ENCODE measurements around the gene TMX4.

The TMX4 gene

DNA sequence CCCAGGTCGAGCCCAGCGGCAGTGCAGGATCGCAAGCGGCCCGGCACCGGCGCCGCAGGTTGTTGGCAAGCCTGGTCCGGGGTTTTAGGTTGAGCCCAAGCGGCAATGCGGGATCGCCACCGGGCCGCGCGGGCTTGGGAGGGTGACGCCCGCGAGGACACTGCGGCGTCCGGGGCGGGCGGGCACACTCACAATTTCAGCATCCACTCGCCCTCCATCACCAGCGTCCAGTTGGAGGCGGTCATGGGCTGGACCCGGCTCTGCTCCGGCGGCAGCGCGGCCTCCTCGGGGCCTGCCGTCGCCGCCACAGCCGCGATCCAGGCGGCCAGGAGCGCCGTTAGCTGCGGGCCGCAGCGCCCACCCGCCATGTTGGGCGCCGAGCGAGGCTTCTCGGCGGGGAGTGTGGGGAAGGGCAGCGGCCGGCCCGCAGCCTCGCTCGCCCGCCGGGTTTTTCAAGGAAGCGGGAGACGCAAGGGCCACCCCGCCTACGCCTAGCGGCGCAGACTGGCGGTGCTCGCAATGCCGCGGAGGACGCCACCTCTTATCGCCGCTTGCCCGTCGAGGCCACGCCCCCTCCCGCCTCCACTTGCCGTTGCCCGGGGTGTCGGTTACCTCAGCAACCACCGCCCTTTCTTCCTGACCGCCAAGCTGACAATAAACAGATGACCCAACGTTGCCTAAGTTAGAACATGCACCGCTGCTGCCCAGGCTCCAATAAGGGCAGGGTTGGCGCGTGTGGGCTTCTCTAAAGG lies at the start of gene TMX4 (continued):
- TF ChIP-seq, protein P1, sequence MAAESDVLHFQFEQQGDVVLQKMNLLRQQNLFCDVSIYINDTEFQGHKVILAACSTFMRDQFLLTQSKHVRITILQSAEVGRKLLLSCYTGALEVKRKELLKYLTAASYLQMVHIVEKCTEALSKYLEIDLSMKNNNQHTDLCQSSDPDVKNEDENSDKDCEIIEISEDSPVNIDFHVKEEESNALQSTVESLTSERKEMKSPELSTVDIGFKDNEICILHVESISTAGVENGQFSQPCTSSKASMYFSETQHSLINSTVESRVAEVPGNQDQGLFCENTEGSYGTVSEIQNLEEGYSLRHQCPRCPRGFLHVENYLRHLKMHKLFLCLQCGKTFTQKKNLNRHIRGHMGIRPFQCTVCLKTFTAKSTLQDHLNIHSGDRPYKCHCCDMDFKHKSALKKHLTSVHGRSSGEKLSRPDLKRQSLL (tag by site-specific recombination; IDR thresholded peaks at IDR 0.05) = no peak
- TF ChIP-seq IKZF3 (tag by site-specific recombination; IDR thresholded peaks at IDR 0.05) = peak; percentile 50; the same call in 1 of the 2 replicates
- TF ChIP-seq ZNF707 (tag by site-specific recombination; IDR thresholded peaks at IDR 0.05) = no peak
- TF ChIP-seq PRDM1 (tag by site-specific recombination; IDR thresholded peaks at IDR 0.05) = no peak
- TF ChIP-seq ZIC2 (tag by site-specific recombination; IDR thresholded peaks at IDR 0.05) = 0 out of 2 replicates have a peak, but pooled peaks have one; percentile 15
- TF ChIP-seq ZNF155 (tag by site-specific recombination; IDR thresholded peaks at IDR 0.05) = no peak
- TF ChIP-seq ZNF768 (tag by site-specific recombination; IDR thresholded peaks at IDR 0.05) = no peak
- TF ChIP-seq OSR2 (tag by site-specific recombination; IDR thresholded peaks at IDR 0.05) = no peak
- peak; percentile 92 for TF ChIP-seq KLF9 (tag by site-specific recombination; IDR thresholded peaks at IDR 0.05; ENCODE audit: low read depth)
- TF ChIP-seq ZFHX2 (tag by site-specific recombination; conservative IDR thresholded peaks at IDR 0.05) = peak; percentile 86
- TF ChIP-seq, protein P2, sequence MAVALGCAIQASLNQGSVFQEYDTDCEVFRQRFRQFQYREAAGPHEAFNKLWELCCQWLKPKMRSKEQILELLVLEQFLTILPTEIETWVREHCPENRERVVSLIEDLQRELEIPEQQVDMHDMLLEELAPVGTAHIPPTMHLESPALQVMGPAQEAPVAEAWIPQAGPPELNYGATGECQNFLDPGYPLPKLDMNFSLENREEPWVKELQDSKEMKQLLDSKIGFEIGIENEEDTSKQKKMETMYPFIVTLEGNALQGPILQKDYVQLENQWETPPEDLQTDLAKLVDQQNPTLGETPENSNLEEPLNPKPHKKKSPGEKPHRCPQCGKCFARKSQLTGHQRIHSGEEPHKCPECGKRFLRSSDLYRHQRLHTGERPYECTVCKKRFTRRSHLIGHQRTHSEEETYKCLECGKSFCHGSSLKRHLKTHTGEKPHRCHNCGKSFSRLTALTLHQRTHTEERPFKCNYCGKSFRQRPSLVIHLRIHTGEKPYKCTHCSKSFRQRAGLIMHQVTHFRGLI (tag by site-specific recombination; IDR thresholded peaks at IDR 0.05) = peak; percentile 71
- TF ChIP-seq ZNF677 (tag by site-specific recombination; IDR thresholded peaks at IDR 0.05) = no peak
- TF ChIP-seq, protein P3, sequence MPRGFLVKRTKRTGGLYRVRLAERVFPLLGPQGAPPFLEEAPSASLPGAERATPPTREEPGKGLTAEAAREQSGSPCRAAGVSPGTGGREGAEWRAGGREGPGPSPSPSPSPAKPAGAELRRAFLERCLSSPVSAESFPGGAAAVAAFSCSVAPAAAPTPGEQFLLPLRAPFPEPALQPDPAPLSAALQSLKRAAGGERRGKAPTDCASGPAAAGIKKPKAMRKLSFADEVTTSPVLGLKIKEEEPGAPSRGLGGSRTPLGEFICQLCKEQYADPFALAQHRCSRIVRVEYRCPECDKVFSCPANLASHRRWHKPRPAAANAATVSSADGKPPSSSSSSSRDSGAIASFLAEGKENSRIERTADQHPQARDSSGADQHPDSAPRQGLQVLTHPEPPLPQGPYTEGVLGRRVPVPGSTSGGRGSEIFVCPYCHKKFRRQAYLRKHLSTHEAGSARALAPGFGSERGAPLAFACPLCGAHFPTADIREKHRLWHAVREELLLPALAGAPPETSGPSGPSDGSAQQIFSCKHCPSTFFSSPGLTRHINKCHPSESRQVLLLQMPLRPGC (tag by site-specific recombination; IDR thresholded peaks at IDR 0.05) = no peak
- TF ChIP-seq, protein P4, sequence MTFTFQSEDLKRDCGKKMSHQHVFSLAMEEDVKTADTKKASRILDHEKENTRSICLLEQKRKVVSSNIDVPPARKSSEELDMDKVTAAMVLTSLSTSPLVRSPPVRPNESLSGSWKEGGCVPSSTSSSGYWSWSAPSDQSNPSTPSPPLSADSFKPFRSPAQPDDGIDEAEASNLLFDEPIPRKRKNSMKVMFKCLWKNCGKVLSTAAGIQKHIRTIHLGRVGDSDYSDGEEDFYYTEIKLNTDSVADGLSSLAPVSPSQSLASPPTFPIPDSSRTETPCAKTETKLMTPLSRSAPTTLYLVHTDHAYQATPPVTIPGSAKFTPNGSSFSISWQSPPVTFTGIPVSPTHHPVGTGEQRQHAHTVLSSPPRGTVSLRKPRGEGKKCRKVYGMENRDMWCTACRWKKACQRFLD (tag by site-specific recombination; IDR thresholded peaks at IDR 0.05) = no peak
- TF ChIP-seq, protein P5, sequence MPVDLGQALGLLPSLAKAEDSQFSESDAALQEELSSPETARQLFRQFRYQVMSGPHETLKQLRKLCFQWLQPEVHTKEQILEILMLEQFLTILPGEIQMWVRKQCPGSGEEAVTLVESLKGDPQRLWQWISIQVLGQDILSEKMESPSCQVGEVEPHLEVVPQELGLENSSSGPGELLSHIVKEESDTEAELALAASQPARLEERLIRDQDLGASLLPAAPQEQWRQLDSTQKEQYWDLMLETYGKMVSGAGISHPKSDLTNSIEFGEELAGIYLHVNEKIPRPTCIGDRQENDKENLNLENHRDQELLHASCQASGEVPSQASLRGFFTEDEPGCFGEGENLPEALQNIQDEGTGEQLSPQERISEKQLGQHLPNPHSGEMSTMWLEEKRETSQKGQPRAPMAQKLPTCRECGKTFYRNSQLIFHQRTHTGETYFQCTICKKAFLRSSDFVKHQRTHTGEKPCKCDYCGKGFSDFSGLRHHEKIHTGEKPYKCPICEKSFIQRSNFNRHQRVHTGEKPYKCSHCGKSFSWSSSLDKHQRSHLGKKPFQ (tag by site-specific recombination; IDR thresholded peaks at IDR 0.05) = no peak
- TF ChIP-seq GLIS2 (tag by site-specific recombination; IDR thresholded peaks at IDR 0.05) = no peak
- no peak for TF ChIP-seq MEIS1 (CRISPR knock-in tag; IDR thresholded peaks at IDR 0.05; ENCODE audit: borderline replicate concordance)
- no peak for TF ChIP-seq ZNF202 (tag by site-specific recombination; IDR thresholded peaks at IDR 0.05; ENCODE audit: borderline replicate concordance)
- no peak for TF ChIP-seq ZSCAN16 (tag by site-specific recombination; IDR thresholded peaks at IDR 0.05)
- TF ChIP-seq GFI1B (tag by site-specific recombination; IDR thresholded peaks at IDR 0.05) = no peak
- no peak for TF ChIP-seq ZNF830 (tag by site-specific recombination; IDR thresholded peaks at IDR 0.05; ENCODE audit: low read depth)
- TF ChIP-seq ZNF114 (tag by site-specific recombination; IDR thresholded peaks at IDR 0.05) = no peak
- TF ChIP-seq, protein P6, sequence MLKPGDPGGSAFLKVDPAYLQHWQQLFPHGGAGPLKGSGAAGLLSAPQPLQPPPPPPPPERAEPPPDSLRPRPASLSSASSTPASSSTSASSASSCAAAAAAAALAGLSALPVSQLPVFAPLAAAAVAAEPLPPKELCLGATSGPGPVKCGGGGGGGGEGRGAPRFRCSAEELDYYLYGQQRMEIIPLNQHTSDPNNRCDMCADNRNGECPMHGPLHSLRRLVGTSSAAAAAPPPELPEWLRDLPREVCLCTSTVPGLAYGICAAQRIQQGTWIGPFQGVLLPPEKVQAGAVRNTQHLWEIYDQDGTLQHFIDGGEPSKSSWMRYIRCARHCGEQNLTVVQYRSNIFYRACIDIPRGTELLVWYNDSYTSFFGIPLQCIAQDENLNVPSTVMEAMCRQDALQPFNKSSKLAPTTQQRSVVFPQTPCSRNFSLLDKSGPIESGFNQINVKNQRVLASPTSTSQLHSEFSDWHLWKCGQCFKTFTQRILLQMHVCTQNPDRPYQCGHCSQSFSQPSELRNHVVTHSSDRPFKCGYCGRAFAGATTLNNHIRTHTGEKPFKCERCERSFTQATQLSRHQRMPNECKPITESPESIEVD (tag by site-specific recombination; IDR thresholded peaks at IDR 0.05) = no peak
- TF ChIP-seq ZNF354C (tag by site-specific recombination; IDR thresholded peaks at IDR 0.05; ENCODE audit: borderline replicate concordance, low read depth) = no peak
- TF ChIP-seq KLF10 (tag by site-specific recombination; IDR thresholded peaks at IDR 0.05) = 0 out of 2 replicates have a peak, but pooled peaks have one; percentile 6
- TF ChIP-seq YY2 (tag by site-specific recombination; IDR thresholded peaks at IDR 0.05) = no peak
- TF ChIP-seq, protein P7, sequence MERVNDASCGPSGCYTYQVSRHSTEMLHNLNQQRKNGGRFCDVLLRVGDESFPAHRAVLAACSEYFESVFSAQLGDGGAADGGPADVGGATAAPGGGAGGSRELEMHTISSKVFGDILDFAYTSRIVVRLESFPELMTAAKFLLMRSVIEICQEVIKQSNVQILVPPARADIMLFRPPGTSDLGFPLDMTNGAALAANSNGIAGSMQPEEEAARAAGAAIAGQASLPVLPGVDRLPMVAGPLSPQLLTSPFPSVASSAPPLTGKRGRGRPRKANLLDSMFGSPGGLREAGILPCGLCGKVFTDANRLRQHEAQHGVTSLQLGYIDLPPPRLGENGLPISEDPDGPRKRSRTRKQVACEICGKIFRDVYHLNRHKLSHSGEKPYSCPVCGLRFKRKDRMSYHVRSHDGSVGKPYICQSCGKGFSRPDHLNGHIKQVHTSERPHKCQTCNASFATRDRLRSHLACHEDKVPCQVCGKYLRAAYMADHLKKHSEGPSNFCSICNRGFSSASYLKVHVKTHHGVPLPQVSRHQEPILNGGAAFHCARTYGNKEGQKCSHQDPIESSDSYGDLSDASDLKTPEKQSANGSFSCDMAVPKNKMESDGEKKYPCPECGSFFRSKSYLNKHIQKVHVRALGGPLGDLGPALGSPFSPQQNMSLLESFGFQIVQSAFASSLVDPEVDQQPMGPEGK (tag by site-specific recombination; IDR thresholded peaks at IDR 0.05) = no peak
- no peak for TF ChIP-seq FEZF1 (tag by site-specific recombination; IDR thresholded peaks at IDR 0.05)
- TF ChIP-seq ZNF792 (tag by site-specific recombination; IDR thresholded peaks at IDR 0.05) = no peak
- peak; percentile 44; the same call in 1 of the 2 replicates for TF ChIP-seq KLF8 (tag by site-specific recombination; IDR thresholded peaks at IDR 0.05)

Measured in HEK293 (cell line).